HEK293T (cell line): ENCODE results near the gene MASP1.

Experiments
- CTCF ChIA-PET: fragments of 350-600 bp; formaldehyde crosslinking; extraction: SDS; loops from one replicate; lab custom pipeline; 2021; ENCODE audit warnings: antibody characterized with exemption, inconsistent platforms; lab: Yijun Ruan, JAX
- POLR2A ChIA-PET: fragments of 350-600 bp; formaldehyde crosslinking; extraction: SDS; loops from one replicate; lab custom pipeline; 2020; ENCODE audit warnings: antibody characterized with exemption, inconsistent platforms; lab: Yijun Ruan, JAX
- DNase-seq: peaks from one replicate; pipeline ENCODE4 v3.0.0; 2012; ENCODE audit warnings: mixed read lengths; ENCODE audit errors: extremely low spot score
- ARNT ChIP-seq: fragments of 450-650 bp; IDR thresholded peaks from 2 replicates; pipeline ENCODE4 v1.6.1; 2017; ENCODE audit warnings: mild to moderate bottlenecking
- BHLHE40 ChIP-seq: fragments of 450-650 bp; IDR thresholded peaks from 2 replicates; pipeline ENCODE4 v1.6.1; 2016; ENCODE audit warnings: mild to moderate bottlenecking, moderate library complexity, borderline replicate concordance
- CTBP1 ChIP-seq: fragments of 450-650 bp; IDR thresholded peaks from 2 replicates; pipeline ENCODE4 v1.6.1; 2016; ENCODE audit warnings: borderline replicate concordance
- ELF4 ChIP-seq: fragments of 450-650 bp; IDR thresholded peaks from 2 replicates; pipeline ENCODE4 v1.6.1; 2017; ENCODE audit warnings: antibody characterized with exemption
- FOXA1 ChIP-seq: fragments of 450-650 bp; IDR thresholded peaks from 2 replicates; pipeline ENCODE4 v1.6.1; 2016; ENCODE audit warnings: mild to moderate bottlenecking
- FOXK2 ChIP-seq: fragments of 450-650 bp; IDR thresholded peaks from 2 replicates; pipeline ENCODE4 v1.6.1; 2016; ENCODE audit warnings: mild to moderate bottlenecking
- FOXM1 ChIP-seq: fragments of 450-650 bp; IDR thresholded peaks from 2 replicates; pipeline ENCODE4 v1.6.1; 2017; ENCODE audit warnings: mild to moderate bottlenecking, borderline replicate concordance
- HDGF ChIP-seq: fragments of 450-650 bp; IDR thresholded peaks from 2 replicates; pipeline ENCODE4 v1.6.1; 2017; ENCODE audit warnings: antibody characterized with exemption, borderline replicate concordance
- L3MBTL2 ChIP-seq: fragments of 450-650 bp; conservative IDR thresholded peaks from 2 replicates; pipeline ENCODE4 v1.6.1; 2016; ENCODE audit warnings: mild to moderate bottlenecking
- LEF1 ChIP-seq: fragments of 450-650 bp; IDR thresholded peaks from 2 replicates; pipeline ENCODE4 v1.6.1; 2017; ENCODE audit warnings: mild to moderate bottlenecking, borderline replicate concordance
- NFRKB ChIP-seq: fragments of 450-650 bp; IDR thresholded peaks from 2 replicates; pipeline ENCODE4 v1.6.1; 2016; ENCODE audit warnings: mild to moderate bottlenecking, moderate library complexity
- PKNOX1 ChIP-seq: fragments of 450-650 bp; IDR thresholded peaks from 2 replicates; pipeline ENCODE4 v1.6.1; 2016
- SP1 ChIP-seq: fragments of 450-650 bp; IDR thresholded peaks from 2 replicates; pipeline ENCODE4 v1.6.1; 2017
- SUZ12 ChIP-seq: fragments of 450-650 bp; IDR thresholded peaks from 2 replicates; pipeline ENCODE4 v1.6.1; 2016; ENCODE audit warnings: mild to moderate bottlenecking
- TARDBP ChIP-seq: fragments of 450-650 bp; IDR thresholded peaks from 2 replicates; pipeline ENCODE4 v1.6.1; 2016
- ZNF384 ChIP-seq: fragments of 450-650 bp; IDR thresholded peaks from 2 replicates; pipeline ENCODE4 v1.6.1; 2016

MASP1 gene

GRCh38 chr3:187281191-187281714, 10.3 kb downstream of the MASP1 start:
- TF ChIP-seq SUZ12: no peak
- ChIA-PET CTCF (no interaction called here), POLR2A (no interaction called here)
- no peak for DNase-seq

- ChIA-PET CTCF (no interaction called here), POLR2A (no interaction called here)
- TF ChIP-seq PKNOX1: no peak
- TF ChIP-seq FOXA1: no peak
- no peak for TF ChIP-seq NFRKB
- no peak for TF ChIP-seq ARNT
- no peak for TF ChIP-seq BHLHE40
- no peak for TF ChIP-seq FOXK2
- no peak for TF ChIP-seq HDGF
- DNase-seq: no peak
Observed at GRCh38 chr3:187280644-187281043, 10.9 kb downstream of the MASP1 start.

GRCh38 chr3:187277129-187277462, 14.4 kb downstream of the MASP1 start:
- ChIA-PET CTCF (interaction anchor here (1.5 kb wide), 1 partner anchor 57 kb away, joined by 5 read pairs; no protein-coding TSS in a partner anchor), POLR2A (no interaction called here)
- DNase-seq: no peak
- TF ChIP-seq SP1 (no peak), FOXA1 (no peak), ARNT (no peak), ELF4 (no peak), FOXK2 (no peak), ZNF384 (no peak)

GRCh38 chr3:187276397-187277128, 15.0 kb downstream of the MASP1 start:
- no peak for DNase-seq
- ChIA-PET CTCF (interaction anchor here (1.5 kb wide), 1 partner anchor 57 kb away, joined by 5 read pairs; no protein-coding TSS in a partner anchor), POLR2A (no interaction called here)
- TF ChIP-seq FOXA1 (no peak), ZNF384 (no peak), SUZ12 (no peak), BHLHE40 (no peak), CTBP1 (no peak), ARNT (no peak), SP1 (no peak)

GRCh38 chr3:187274977-187275338, 16.6 kb downstream of the MASP1 start:
- CTCF ChIA-PET: no interaction called here

GRCh38 chr3:187274315-187274976, 17.1 kb downstream of the MASP1 start:
- no peak for TF ChIP-seq SUZ12
- no peak for TF ChIP-seq FOXK2
- no peak for TF ChIP-seq PKNOX1
- TF ChIP-seq ELF4: no peak
- TF ChIP-seq ARNT: no peak
- no peak for TF ChIP-seq HDGF
- no peak for TF ChIP-seq FOXM1
- TF ChIP-seq LEF1: no peak
- TF ChIP-seq CTBP1: no peak
- no peak for TF ChIP-seq ZNF384
- TF ChIP-seq BHLHE40: no peak
- CTCF ChIA-PET: no interaction called here
- POLR2A ChIA-PET: no interaction called here
- no peak for DNase-seq

More at GRCh38 chr3:187274977-187275338, 16.6 kb downstream of the MASP1 start:
- POLR2A ChIA-PET: no interaction called here
- no peak for DNase-seq
- TF ChIP-seq CTBP1 (no peak), HDGF (no peak), ARNT (no peak), BHLHE40 (no peak), SP1 (no peak), NFRKB (no peak), FOXA1 (no peak), L3MBTL2 (no peak), LEF1 (no peak), FOXK2 (no peak), SUZ12 (no peak), ZNF384 (no peak), PKNOX1 (no peak), TARDBP (no peak), ELF4 (no peak), FOXM1 (no peak)
